HL-60 (cell line): ENCODE data around the gene FBXW4.

ENCODE experiments used
- DNase-seq, 2 experiments: peaks; one replicate each; pipeline ENCODE4 v3.0.0-alpha.2; 2010 to 2020; ENCODE audit warnings: low read depth in 1 of 2, low spot score in 1 of 2
- H3K27ac ChIP-seq: fragments of 250-450 bp; sonication (Bioruptor Pico); replicated peaks from 2 replicates; pipeline ENCODE4 v1.5.1; 2020; ENCODE audit warnings: mild to moderate bottlenecking, moderate library complexity
- H3K27me3 ChIP-seq: fragments of 250-450 bp; sonication (Bioruptor Pico); 2 replicates; pipeline ENCODE4 v1.5.1; 2021; ENCODE audit warnings: mild to moderate bottlenecking, moderate library complexity; ENCODE audit not compliant: insufficient read depth, poor library complexity, severe bottlenecking
- H3K4me3 ChIP-seq: replicated peaks from 2 replicates; pipeline ENCODE4 v1.5.1; 2011; ENCODE audit warnings: mild to moderate bottlenecking, control low read depth, low read length; ENCODE audit not compliant: insufficient read depth
- CTCF ChIP-seq: IDR thresholded peaks from one replicate; pipeline ENCODE4 v1.5.1; 2011; ENCODE audit warnings: low read length, control low read depth, inconsistent platforms; ENCODE audit not compliant: insufficient read depth
- GABPA ChIP-seq: IDR thresholded peaks from 2 replicates; pipeline ENCODE4 v1.6.1; 2012; ENCODE audit warnings: low read depth
- POLR2AphosphoS5 ChIP-seq: IDR thresholded peaks from 2 replicates; pipeline ENCODE4 v1.6.1; 2012; ENCODE audit warnings: low read depth
- REST ChIP-seq: IDR thresholded peaks from 2 replicates; pipeline ENCODE4 v1.6.1; 2012; ENCODE audit warnings: low read depth; ENCODE audit not compliant: insufficient replicate concordance
- SPI1 ChIP-seq: IDR thresholded peaks from 2 replicates; pipeline ENCODE4 v1.6.1; 2012; ENCODE audit warnings: low read depth, mild to moderate bottlenecking, borderline replicate concordance

Gene FBXW4

GRCh38 chr10:101573885-101574753 is 120.9 kb downstream of the FBXW4 start:
- Histone ChIP-seq H3K27ac (no peak overlapping the region), H3K4me3 (no peak overlapping the region), H3K27me3 (peaks cover 9% of the 10 kb centered on the region)
- TF ChIP-seq GABPA (no peak), CTCF (no peak), SPI1 (no peak), POLR2AphosphoS5 (no peak), REST (no peak)
- DNase-seq, result no peak

GRCh38 chr10:101572785-101573184 is 122.2 kb downstream of the FBXW4 start:
- Histone ChIP-seq H3K27me3 (peaks cover 17% of the 10 kb centered on the region), H3K4me3 (no peak overlapping the region), H3K27ac (no peak overlapping the region)
- DNase-seq, result no peak
- no peak for TF ChIP-seq GABPA

- Histone ChIP-seq H3K27me3 (peaks cover 18% of the 10 kb centered on the region), H3K27ac (no peak overlapping the region), H3K4me3 (no peak overlapping the region)
- TF ChIP-seq CTCF (no peak), POLR2AphosphoS5 (no peak), REST (no peak), GABPA (no peak), SPI1 (no peak)
- DNase-seq, result no peak
Observed at GRCh38 chr10:101572126-101572525, 122.8 kb downstream of the FBXW4 start.

- TF ChIP-seq POLR2AphosphoS5 (no peak), REST (no peak), SPI1 (no peak), GABPA (no peak), CTCF (no peak)
- no peak for DNase-seq
- no peak overlapping the region for H3K4me3 ChIP-seq
- peaks cover 23% of the 10 kb centered on the region for H3K27me3 ChIP-seq
- H3K27ac ChIP-seq, result no peak overlapping the region
Observed at GRCh38 chr10:101571271-101571925, 123.6 kb downstream of the FBXW4 start.
